ENCODE results near the gene RAPGEF2.

DNA sequence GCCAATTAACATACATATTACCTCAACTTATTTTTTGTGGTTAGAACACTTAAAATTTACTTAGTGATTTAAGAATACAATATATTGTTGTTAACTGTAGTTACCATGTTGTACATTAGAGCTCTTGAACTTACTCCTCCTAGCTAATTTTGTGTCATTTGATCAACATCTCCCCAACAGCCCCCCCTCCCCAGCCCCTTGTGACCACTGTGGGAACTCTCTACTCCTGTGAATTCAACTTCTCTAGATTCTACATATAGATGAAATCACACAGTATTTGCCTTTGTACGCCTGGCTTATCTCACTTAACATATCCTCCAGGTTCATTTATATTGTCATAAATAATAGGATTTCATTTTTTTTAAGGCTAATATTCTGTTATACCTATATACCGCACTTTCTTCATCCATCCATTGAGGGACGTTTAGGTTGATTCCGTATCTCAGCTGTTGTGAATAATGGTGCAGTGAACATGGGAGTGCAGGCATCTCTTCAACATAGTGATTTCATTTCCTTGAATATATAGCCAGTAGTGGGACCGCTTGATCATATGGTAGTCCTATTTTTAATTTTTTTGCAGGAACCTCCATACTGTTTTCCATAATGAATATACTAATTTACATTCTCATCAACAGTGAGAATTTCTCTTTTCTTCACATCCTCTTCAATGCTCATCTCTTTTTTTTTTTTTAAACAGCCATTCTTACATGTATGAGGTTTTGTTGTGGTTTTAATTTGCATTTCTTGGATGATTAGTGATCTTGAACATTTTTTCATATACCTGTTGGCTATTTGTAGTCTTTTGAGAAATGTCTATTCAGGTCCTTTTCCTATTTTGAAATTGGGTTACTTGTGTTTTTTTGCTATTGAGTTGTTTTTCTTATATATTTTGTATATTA, 66.8 kb downstream of the RAPGEF2 start:
- no peak for TF ChIP-seq YBX1 (IDR thresholded peaks at IDR 0.05)
- no peak for TF ChIP-seq CTCF (IDR thresholded peaks at IDR 0.05 in 2 of 3, conservative IDR thresholded peaks at IDR 0.05 in 1 of 3; ENCODE audit: insufficient read depth in 2 of 3, low read depth in 1 of 3, low read length in 3 of 3)
- no peak for TF ChIP-seq DNMT1 (IDR thresholded peaks at IDR 0.05)
